Karpas-422 (cell line): ENCODE measurements around the gene RPL26. TPM values are rescaled to one million over a fixed set of nuclear protein-coding genes. Genes with fewer than 3 reads are reported as not detected.
"Not testable (repeated sequence)": the region's sequence is repeated elsewhere in the genome, so short reads cannot be mapped to it uniquely, and the experiment has no call there.

ENCODE experiments used
- DNase-seq: peaks from one replicate; pipeline ENCODE4 v3.0.0-alpha.2; 2015
- H2AFZ ChIP-seq: fragments of 200-600 bp; sonication (generic); 2 replicates; pipeline ENCODE4 v1.6.1; 2014; ENCODE audit warnings: antibody characterized with exemption, low read length, mixed read lengths
- H3K27ac ChIP-seq: fragments of 200-600 bp; sonication (generic); 2 replicates; pipeline ENCODE4 v1.5.1; 2014; ENCODE audit warnings: mild to moderate bottlenecking, low read length, moderate library complexity
- H3K27me3 ChIP-seq: fragments of 200-600 bp; sonication (generic); 2 replicates; pipeline ENCODE4 v1.6.1; 2014; ENCODE audit warnings: low read length, mixed read lengths
- H3K36me3 ChIP-seq: fragments of 200-600 bp; sonication (generic); 2 replicates; pipeline ENCODE4 v1.6.1; 2014; ENCODE audit warnings: low read length, mixed read lengths; ENCODE audit not compliant: insufficient read depth
- H3K4me1 ChIP-seq: fragments of 200-600 bp; sonication (generic); 2 replicates; pipeline ENCODE4 v1.6.1; 2014; ENCODE audit warnings: mild to moderate bottlenecking, low read length, mixed read lengths
- H3K4me2 ChIP-seq: fragments of 200-600 bp; sonication (generic); 2 replicates; pipeline ENCODE4 v1.6.1; 2014; ENCODE audit warnings: low read length, low read depth, mild to moderate bottlenecking; ENCODE audit not compliant: poor library complexity, severe bottlenecking
- H3K4me3 ChIP-seq: fragments of 200-600 bp; sonication (generic); 2 replicates; pipeline ENCODE4 v1.5.1; 2014; ENCODE audit warnings: mild to moderate bottlenecking, antibody characterized with exemption, low read length, mixed read lengths
- H3K79me2 ChIP-seq: fragments of 200-600 bp; sonication (generic); 2 replicates; pipeline ENCODE4 v1.6.1; 2014; ENCODE audit warnings: mild to moderate bottlenecking, low read length, mixed read lengths
- H3K9ac ChIP-seq: fragments of 200-600 bp; sonication (generic); 2 replicates; pipeline ENCODE4 v1.6.0; 2014; ENCODE audit warnings: low read length
- H3K9me2 ChIP-seq: fragments of 200-600 bp; sonication (generic), shearing (Covaris generic); replicated peaks from 2 replicates; pipeline ENCODE4 v1.6.0; 2014; ENCODE audit warnings: mild to moderate bottlenecking, low read length, moderate library complexity; ENCODE audit not compliant: insufficient read depth
- H3K9me3 ChIP-seq: fragments of 300-700, 200-600 bp; sonication (generic); 2 replicates; pipeline ENCODE4 v1.6.1; 2014; ENCODE audit warnings: low read length, mixed read lengths
- H4K20me1 ChIP-seq: fragments of 200-600 bp; sonication (generic); 2 replicates; pipeline ENCODE4 v1.6.1; 2014; ENCODE audit warnings: mild to moderate bottlenecking, antibody characterized with exemption, low read length, low read depth; ENCODE audit not compliant: insufficient read depth
- total RNA-seq: library from RNA; depleted of rRNA; stranded (reverse); fragments of >200 nt; shearing (Covaris generic); gene quantifications from 2 replicates; pipeline ENCODE4 v1.2.3, GENCODE V29; 2014; ENCODE audit warnings: low replicate concordance

Gene RPL26
- total RNA-seq, 1 experiment from 2014 or later = 4,201 TPM

DNA sequence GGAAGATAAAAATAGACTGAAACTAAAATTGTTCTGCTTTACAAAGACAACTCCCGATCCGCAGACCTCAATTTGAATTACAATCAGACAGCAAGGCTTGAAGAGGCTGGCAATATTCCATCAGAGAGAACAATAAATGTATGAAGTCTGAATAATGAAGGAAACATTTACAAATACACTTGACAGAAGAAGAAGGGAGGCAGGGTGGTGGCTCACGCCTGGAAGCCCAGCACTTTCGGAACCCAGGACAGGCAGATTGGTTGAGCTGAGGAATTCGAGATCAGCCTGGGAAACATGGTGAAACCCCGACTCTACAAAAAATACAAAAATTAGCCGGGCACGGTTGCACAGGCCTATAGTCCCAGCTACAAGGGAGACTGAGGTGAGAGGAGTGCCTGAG, 28.8 kb downstream of the RPL26 start:
- Histone ChIP-seq H3K9ac (no peak overlapping the region), H3K4me1 (no peaks in the 10 kb centered on the region), H3K4me3 (no peak overlapping the region), H3K4me2 (no peak overlapping the region), H3K9me2 (no peaks in the 10 kb centered on the region), H3K27me3 (no peaks in the 10 kb centered on the region), H3K36me3 (no peaks in the 10 kb centered on the region), H3K9me3 (no peaks in the 10 kb centered on the region), H3K79me2 (no peaks in the 10 kb centered on the region), H4K20me1 (no peaks in the 10 kb centered on the region), H2AFZ (no peak overlapping the region), H3K27ac (no peak overlapping the region)
- no peak for DNase-seq

DNA sequence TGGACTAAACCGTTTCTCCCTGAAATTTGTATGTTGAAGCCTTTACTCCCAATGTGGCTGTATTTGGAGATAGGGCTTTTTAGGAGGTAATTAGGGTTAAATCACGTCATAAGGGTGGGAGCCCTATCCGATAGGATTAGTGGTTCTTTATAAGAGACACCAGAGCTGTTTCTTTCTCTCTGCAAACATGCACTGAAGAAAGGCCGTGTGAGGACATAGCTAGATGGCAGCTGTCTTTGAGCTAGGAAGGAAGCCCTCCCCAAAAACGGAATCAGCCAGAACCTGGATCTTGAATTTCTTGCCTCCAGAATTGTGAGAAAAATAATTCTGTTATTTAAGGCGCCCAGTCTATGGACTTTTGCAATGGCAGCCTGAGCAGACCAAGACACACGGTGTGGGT, 29.3 kb downstream of the RPL26 start:
- no peak overlapping the region for H2AFZ ChIP-seq
- H3K9me2 ChIP-seq = no peaks in the 10 kb centered on the region
- no peak overlapping the region for H3K27ac ChIP-seq
- H3K4me2 ChIP-seq = no peak overlapping the region
- no peak for DNase-seq
- H3K4me1 ChIP-seq = no peaks in the 10 kb centered on the region
- H3K4me3 ChIP-seq = no peak overlapping the region
- H3K79me2 ChIP-seq = no peaks in the 10 kb centered on the region
- no peaks in the 10 kb centered on the region for H4K20me1 ChIP-seq
- no peak overlapping the region for H3K9ac ChIP-seq
- no peaks in the 10 kb centered on the region for H3K27me3 ChIP-seq
- no peaks in the 10 kb centered on the region for H3K36me3 ChIP-seq
- H3K9me3 ChIP-seq = no peaks in the 10 kb centered on the region

DNA sequence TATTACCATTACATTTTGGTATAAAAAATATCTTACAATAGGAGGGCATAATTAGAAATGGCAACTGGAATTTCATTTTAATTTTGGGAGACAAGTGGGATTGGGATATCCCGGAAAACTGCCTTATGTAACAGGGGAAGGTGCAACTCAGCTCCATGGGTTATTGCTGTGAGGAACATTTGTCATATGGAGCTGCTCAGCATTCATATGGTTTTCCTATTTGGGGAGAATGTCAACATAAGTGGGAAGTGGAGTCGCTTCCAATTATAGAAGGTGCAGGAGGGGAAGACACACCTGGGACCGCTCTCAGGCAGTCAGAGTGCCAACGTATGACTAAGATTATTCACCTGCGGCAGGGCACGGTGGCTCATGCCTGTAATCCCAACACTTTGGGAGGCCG, 32.7 kb downstream of the RPL26 start:
- Histone ChIP-seq H2AFZ (no peak overlapping the region), H3K79me2 (no peaks in the 10 kb centered on the region), H3K9me2 (no peaks in the 10 kb centered on the region), H3K27ac (no peak overlapping the region), H3K9ac (no peak overlapping the region), H3K4me1 (no peaks in the 10 kb centered on the region), H3K9me3 (no peaks in the 10 kb centered on the region), H3K27me3 (no peaks in the 10 kb centered on the region), H3K4me3 (no peak overlapping the region), H3K36me3 (no peaks in the 10 kb centered on the region), H3K4me2 (no peak overlapping the region), H4K20me1 (no peaks in the 10 kb centered on the region)
- no peak for DNase-seq

DNA sequence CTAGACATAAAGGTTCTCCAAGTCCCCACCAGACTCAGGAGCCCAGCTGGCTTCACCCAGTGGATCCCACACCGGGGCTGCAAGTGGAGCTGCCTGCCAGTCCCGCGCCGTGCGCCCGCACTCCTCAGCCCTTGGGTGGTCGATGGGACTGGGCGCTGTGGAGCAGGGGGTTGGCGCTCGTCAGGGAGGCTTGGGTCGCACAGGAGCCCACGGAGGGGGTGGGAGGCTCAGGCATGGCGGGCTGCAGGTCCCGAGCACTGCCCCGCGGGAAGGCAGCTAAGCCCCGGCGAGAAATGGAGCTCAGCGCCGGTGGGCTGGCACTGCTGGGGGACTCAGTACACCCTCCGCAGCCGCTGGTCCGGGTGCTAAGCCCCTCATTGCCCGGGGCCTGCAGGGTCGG, 36.0 kb downstream of the RPL26 start:
- not testable (repeated sequence) for H3K36me3 ChIP-seq, H2AFZ ChIP-seq, H3K9me3 ChIP-seq, H3K4me2 ChIP-seq, H4K20me1 ChIP-seq, H3K9ac ChIP-seq, H3K79me2 ChIP-seq, H3K27ac ChIP-seq, H3K27me3 ChIP-seq, H3K4me1 ChIP-seq, H3K4me3 ChIP-seq, DNase-seq, H3K9me2 ChIP-seq

DNA sequence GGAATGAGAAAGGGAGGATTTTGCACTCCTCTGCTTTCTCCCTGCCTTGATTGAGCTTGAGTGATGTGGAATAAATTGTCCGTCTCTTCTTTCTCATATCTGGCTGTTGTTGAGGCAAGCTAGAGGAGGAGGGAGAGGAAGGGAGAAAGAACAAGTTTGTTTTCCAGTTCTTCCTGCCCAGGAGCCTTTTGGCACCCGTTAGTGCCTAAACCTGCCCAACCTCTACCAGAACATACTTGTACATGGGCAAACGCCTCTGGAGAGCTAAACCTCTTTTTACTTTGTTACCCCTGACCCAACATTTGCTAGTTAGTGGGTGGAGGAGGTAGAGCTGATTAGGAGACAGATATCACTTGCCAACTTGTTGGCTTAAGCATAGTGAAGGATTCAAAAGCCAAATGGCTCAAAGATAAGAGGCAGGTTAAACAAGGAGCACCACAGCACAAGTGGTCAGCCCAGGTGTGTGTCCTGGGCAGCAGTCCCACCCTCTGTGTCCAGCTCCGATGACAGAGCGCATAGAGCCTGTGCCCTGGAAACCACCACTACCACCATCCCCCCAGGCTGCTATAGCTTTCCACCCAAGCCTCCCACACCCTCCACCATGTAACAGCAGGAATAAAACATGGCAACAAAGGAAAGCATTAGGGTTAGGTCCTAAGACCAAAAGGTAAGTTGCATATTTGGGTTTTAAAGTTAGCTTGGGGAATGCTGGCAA, 36.9 kb downstream of the RPL26 start:
- no peak overlapping the region for H3K4me2 ChIP-seq
- no peaks in the 10 kb centered on the region for H4K20me1 ChIP-seq
- no peak for DNase-seq
- H3K36me3 ChIP-seq = no peaks in the 10 kb centered on the region
- no peaks in the 10 kb centered on the region for H3K9me3 ChIP-seq
- no peaks in the 10 kb centered on the region for H3K4me1 ChIP-seq
- no peaks in the 10 kb centered on the region for H3K27me3 ChIP-seq
- no peak overlapping the region for H3K27ac ChIP-seq
- no peak overlapping the region for H2AFZ ChIP-seq
- H3K9ac ChIP-seq = no peak overlapping the region
- H3K9me2 ChIP-seq = no peaks in the 10 kb centered on the region
- no peak overlapping the region for H3K4me3 ChIP-seq
- no peaks in the 10 kb centered on the region for H3K79me2 ChIP-seq

DNA sequence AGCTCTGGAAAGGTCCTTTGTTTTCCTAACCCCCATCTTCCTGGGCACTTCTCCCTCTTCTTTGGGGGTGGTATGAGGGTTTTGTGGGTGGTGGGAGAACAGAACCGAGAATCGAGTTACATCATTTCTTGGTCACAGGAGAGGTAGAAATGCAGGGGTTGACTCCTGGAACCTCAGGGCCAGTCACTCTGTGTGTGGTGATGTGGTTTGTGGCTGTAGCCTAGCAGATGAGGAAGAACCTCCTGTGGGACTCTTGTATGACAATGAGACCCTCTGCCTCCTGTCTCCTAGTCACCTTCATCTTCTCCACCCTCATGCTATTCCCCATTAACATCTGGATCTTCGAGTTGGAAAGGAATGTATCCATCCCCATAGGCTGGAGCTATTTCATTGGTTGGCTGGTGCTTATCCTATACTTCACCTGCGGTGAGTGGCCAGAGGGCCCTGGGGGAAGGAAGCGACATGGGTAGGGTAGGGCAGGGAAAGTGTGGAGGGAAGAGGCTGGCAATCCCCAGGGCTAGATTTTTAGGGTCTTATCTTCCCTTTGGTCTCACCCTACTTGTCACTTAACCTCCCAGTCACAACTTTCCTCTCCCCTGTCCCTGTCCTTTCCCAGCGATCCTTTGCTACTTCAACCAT, 37.8 kb downstream of the RPL26 start:
- DNase-seq = no peak
- H3K27me3 ChIP-seq = no peaks in the 10 kb centered on the region
- H2AFZ ChIP-seq = no peak overlapping the region
- H3K9me2 ChIP-seq = no peaks in the 10 kb centered on the region
- H3K4me1 ChIP-seq = no peaks in the 10 kb centered on the region
- H3K4me3 ChIP-seq = no peak overlapping the region
- H4K20me1 ChIP-seq = no peaks in the 10 kb centered on the region
- H3K4me2 ChIP-seq = no peak overlapping the region
- H3K27ac ChIP-seq = no peak overlapping the region
- no peaks in the 10 kb centered on the region for H3K9me3 ChIP-seq
- no peaks in the 10 kb centered on the region for H3K79me2 ChIP-seq
- no peak overlapping the region for H3K9ac ChIP-seq
- H3K36me3 ChIP-seq = no peaks in the 10 kb centered on the region

DNA sequence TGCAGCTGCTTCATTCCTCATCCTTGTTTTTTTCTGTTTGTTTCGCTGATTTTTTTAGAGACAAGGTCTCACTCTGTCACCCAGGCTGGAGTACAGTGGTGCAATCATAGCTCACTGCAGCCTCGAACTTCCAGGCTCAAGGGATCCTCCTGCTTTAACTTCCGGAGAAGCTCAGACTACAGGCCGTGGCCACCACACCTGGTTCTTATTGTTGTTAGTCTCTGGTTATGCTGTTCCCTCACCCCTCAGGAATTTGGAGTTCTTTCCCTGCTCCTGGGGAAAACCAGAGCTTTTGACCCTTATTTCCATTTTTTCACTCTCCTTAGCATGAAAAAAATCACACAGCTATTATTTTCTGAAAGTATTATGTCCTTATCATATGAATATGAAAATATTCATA, 41.5 kb downstream of the RPL26 start:
- Histone ChIP-seq H3K4me2 (no peak overlapping the region), H3K9me2 (no peaks in the 10 kb centered on the region), H3K36me3 (no peaks in the 10 kb centered on the region), H3K79me2 (no peaks in the 10 kb centered on the region), H3K4me1 (peaks cover 8% of the 10 kb centered on the region), H3K9me3 (no peaks in the 10 kb centered on the region), H4K20me1 (no peaks in the 10 kb centered on the region), H3K27me3 (no peaks in the 10 kb centered on the region), H2AFZ (no peak overlapping the region), H3K4me3 (no peak overlapping the region), H3K27ac (no peak overlapping the region), H3K9ac (no peak overlapping the region)
- DNase-seq = no peak

DNA sequence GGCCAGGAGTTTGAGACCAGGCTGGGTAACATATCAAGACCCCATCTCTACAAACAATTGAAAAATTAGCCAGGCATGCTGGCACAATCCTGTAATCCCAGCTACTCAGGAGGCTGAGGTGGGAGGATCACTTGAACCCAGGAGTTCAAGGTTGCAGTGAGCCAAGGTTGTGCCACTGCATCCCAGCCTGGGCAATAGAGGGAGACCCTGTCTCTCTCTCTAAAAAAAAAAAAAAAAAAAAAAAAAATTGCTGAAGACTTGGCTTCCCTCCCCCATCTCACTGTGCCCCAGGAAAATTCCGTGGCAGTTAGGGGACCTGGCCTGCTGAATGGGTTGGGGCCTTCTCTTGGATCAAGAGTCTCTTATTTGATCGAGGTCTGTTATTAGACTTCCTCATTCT, 43.5 kb downstream of the RPL26 start, which contains the start of gene ODF4:
Gene ODF4, plus strand, starts transcription at position 301 of the 400 bp plus-strand sequence. CDS start 212 bp downstream, outside the sequence.
- H3K4me2 ChIP-seq = no peak within 1 kb of the TSS
- H3K27ac ChIP-seq = no peak within 1 kb of the TSS
- H3K4me3 ChIP-seq = no peak within 1 kb of the TSS
- H4K20me1 ChIP-seq = no peaks in the 10 kb centered on the region
- H3K9me2 ChIP-seq = no peaks in the 10 kb centered on the region
- H3K4me1 ChIP-seq = peaks cover 8% of the 10 kb centered on the region
- H2AFZ ChIP-seq = no peak within 1 kb of the TSS
- H3K79me2 ChIP-seq = no peaks in the 10 kb centered on the region
- no peak within 1 kb of the TSS for H3K9ac ChIP-seq
- no peaks in the 10 kb centered on the region for H3K36me3 ChIP-seq
- H3K27me3 ChIP-seq = no peaks in the 10 kb centered on the region
- DNase-seq = no peak
- no peaks in the 10 kb centered on the region for H3K9me3 ChIP-seq
